Measurements from ENCODE around the gene PLXNC1.

PLXNC1 gene

DNA sequence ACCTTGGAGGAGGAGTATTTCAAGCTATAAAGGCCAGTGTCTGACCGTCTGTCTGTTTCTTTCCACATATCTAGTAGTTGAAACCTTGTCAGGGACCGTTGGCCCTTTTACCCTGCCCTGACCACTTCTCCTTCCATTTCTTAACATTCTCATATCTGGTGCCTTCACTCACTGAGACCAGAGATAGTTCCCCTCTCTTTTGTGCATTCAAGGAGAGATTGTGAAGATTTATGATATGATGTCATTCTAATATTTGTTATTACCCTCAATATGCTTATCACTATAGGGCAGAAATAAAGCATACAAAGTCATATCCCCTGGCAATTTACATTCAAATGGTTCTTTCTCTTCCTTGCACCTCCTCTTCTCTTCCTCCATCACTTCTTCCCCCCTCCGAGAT is 83.3 kb downstream of the PLXNC1 start:
- DNase-seq = no peak

- no peak for DNase-seq
These were observed 87.5 kb downstream of the PLXNC1 start for GRCh38 chr12:94235848-94236247.

- no peak for DNase-seq
These were observed 91.1 kb downstream of the PLXNC1 start for GRCh38 chr12:94239332-94239993.

- no peak for DNase-seq
These were observed 91.8 kb downstream of the PLXNC1 start for GRCh38 chr12:94240171-94240570.

GRCh38 chr12:94242901-94243300 is 94.5 kb downstream of the PLXNC1 start:
- DNase-seq = peak in 1 of 56 donors; percentile 7

GRCh38 chr12:94244165-94245133 is 96.1 kb downstream of the PLXNC1 start:
- no peak for DNase-seq

DNA sequence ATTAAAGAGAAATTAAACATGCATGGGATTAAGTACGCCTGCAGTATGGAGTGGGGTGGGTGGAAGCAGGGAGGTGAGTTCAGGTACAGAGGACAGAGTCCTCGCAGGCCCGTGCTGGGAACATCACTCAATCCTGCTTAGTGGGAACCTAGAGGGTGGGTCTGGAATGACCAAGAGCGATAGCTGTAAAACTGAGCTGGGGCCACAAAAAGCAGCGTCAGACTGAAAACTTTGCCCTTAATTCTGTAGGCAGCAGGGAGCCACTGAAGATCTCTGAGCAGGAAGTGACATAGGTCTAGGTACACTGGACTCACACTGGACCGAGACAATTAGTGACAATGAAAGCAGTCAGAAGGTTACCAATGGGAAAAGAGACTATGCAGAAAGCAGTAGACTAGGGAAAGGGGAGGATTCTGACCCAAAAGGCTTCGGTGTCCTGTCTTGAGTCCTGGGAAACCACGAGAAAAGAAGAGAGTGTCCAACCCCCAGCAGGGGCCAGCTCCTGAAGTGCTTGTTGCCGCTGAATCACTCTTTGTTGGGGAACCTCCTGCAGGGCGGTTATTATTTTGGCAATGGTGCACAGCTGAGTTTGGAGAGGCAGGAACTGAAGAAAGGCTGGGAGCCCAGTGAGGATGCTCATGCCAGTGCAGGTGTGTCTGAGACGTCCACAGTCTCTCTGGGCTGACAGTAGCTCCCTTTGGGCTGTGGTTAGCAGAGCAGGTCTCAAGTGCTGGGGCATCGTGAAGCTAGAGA is 97.4 kb downstream of the PLXNC1 start:
- no peak for DNase-seq

- no peak for DNase-seq
These were observed 98.9 kb downstream of the PLXNC1 start for GRCh38 chr12:94247246-94247645.

DNA sequence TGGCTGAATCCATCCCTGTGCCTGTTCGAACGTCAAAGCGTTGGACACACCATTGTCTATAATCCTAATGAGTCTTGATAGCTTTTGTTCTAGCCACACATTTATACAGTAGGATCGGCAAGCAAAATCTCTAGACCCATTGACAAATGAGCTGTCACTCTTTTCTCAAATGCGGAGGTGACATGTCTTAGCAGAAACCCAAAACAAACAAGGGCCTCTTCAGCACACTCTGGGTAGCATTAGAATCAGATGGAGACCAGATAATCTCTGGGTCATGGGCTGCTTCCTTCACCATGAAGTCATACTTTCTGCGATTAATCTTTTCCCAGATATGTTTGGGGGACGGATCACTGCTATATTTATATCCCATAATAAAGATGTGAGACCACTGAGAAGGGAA is 100.2 kb downstream of the PLXNC1 start:
- DNase-seq = no peak

- no peak for DNase-seq
These were observed 101.8 kb downstream of the PLXNC1 start for GRCh38 chr12:94250130-94250529.

- DNase-seq = no peak
These were observed 105.9 kb downstream of the PLXNC1 start for GRCh38 chr12:94254270-94254669.

DNA sequence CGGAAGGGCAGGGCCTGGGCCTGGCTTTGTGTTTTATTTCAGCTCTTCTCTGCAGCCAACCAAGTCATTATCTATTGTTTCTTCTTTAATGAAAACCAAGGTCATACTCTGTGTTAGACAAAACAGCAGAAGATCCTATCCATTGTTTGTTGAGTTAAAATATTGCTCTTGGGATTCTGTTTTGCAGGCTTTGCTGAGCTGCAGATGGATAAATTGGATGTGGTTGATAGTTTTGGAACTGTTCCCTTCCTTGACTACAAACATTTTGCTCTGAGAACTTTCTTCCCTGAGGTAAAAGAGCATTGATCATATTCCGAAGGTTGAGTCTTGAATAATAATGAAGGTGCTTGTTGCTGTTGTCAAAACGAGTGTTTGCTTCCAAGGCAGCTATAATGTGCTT is 106.6 kb downstream of the PLXNC1 start:
- no peak for DNase-seq

DNA sequence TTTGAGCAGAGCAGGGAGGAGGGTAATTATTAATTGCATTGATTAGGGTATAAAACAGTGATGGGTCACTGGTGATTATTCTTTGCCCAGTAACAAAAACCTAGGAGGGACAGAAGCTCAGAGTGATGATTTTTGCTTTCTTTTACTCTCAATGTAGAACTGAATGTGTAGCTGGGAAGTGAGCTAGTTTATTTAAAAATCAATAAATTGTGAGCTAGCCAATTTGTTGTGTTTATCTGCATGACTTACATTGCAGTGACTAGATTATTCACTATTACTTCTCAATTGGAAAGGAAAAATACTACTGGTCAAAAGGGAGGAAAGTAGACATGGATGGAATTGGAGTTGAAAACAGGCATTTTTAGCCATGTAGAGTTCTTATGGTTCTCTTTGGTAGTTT is 107.1 kb downstream of the PLXNC1 start:
- DNase-seq = no peak

DNA sequence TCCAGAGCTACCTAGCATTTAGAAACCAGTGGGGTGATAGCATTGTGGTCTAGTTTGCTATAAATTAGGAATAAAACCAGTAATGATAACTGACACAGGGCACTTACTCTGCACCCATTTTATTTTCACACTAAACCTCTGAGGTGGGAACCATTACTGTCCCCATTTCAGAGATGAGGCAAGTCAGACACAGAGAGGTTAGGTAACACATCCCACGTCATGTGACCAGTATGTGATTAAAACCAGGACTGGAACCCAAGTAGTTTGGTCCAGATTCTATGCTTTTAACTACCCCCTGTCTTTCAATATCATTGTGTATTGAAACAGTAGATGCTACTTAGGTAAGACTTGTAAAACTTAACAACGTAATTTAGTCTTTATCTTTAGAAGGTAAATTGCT is 110.2 kb downstream of the PLXNC1 start:
- no peak for DNase-seq

GRCh38 chr12:94260017-94260416 is 111.6 kb downstream of the PLXNC1 start:
- no peak for DNase-seq

DNA sequence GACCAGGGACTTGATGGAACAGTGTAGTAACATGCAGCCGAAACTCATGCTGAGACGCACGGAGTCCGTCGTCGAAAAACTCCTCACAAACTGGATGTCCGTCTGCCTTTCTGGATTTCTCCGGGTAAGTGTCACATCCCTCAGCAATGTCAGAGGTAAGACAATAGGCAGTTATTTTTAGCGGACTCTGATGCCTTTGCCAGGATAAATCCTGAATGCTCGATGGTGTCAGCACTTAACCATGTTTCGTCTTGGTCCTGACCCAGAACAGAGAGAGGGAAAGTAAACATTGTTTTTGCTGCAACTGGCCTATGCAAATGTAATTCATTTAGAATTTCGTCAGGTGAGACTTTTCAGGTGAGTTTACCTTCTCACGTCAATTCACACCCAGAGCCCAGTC is 112.3 kb downstream of the PLXNC1 start:
- no peak for DNase-seq

DNA sequence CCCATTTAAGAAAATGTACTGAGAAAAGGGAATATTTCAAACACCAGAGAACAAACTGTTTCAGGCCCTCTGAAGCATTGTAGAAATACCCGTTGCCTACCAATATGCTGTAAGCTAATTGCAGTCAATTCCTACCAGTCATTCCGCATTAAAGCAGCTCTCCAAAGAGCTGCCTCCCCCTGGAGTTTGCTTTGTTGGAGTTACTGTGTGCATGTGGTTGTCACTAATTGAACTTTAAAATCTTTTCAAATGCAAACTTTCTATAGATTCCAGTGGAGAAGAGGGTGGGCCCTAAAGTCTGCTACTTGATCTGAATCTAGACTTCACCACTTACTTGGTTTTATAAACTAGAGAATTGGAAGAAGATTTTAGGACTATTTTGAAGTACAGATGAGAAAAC is 112.7 kb downstream of the PLXNC1 start:
- DNase-seq = no peak

DNA sequence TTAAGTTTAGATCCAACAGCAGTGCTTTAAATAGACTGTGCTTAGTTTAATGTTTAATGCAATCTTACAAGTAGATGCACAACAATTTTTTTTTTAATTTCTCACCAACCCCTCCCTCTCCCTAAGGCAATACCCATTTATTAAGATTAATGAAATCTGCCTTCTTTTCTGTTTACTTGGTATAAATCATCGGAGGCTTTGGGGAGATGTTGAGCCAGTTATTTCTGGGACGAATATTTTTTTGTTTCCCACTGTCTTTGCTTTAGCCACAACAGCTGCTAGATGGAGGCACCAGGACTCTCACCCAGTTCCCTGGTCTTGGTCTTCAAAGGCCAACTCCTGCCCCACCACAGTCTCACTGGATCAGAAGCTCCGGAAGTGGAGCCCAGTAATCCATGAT is 113.4 kb downstream of the PLXNC1 start:
- no peak for DNase-seq

GRCh38 chr12:94262228-94263010 is 114.0 kb downstream of the PLXNC1 start:
- DNase-seq = peak in 49 of 56 donors; percentile 15 to 83 (median 62)

- DNase-seq = peak in 3 of 56 donors; percentile 14 to 24 (median 20)
These were observed 114.8 kb downstream of the PLXNC1 start for GRCh38 chr12:94263011-94263811.
